Right hindlimb (tissue), 1 donor: Measurements from ENCODE around the gene JPT1.
"Not testable (repeated sequence)": the region's sequence is repeated elsewhere in the genome, so short reads cannot be mapped to it uniquely, and the experiment has no call there.

Source experiments
- DNase-seq: peaks from one replicate; pipeline ENCODE4 v3.0.0-alpha.2; 2018

The JPT1 gene, protein sequence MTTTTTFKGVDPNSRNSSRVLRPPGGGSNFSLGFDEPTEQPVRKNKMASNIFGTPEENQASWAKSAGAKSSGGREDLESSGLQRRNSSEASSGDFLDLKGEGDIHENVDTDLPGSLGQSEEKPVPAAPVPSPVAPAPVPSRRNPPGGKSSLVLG

DNA sequence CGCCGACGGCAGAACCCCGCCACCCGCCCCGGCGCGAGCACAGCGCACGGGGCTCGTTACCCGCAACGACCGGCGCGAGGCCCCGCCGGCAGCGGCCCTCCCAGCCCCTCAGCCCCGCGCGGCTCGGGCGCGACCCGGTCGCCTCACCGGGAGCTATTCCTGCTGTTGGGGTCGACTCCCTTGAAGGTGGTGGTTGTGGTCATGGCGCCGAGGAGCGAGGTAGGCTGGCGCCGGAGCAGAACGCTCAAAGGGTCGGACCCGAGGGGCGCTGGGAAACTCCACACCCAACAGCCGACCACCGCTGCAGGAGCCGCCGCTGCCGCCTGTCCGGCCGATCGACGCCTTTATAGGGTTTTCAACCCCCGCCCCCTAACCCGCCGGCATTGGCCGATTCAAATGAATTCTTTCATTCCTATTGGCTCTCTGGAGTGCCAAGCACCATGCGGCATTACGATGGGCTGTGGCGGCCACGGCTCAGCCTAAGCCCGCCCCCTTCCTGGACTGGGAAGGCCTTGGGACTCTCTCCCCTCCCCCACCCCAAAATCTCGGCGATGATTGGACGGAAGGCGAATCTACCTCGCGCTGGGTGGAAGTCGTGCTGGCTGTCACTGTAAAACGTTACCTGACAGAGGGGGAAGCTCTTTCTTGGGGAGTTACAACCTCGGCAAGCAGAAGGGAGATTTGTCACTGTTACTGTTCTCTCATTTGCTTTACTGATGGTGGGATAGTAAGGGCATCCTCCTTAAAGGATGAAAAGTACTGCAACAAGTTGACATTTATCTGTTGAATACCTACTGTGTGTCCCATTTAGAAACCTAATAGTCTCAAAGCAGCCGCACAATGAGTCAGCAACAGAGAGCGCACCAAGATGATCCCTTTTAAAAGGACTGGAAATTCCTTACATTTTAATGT is at the start of gene JPT1:
JPT1 (minus strand) TSS at position 318 of the 912 bp plus-strand sequence; CDS start at position 203, 115 bp downstream.
- peak; percentile 99 for DNase-seq

DNA sequence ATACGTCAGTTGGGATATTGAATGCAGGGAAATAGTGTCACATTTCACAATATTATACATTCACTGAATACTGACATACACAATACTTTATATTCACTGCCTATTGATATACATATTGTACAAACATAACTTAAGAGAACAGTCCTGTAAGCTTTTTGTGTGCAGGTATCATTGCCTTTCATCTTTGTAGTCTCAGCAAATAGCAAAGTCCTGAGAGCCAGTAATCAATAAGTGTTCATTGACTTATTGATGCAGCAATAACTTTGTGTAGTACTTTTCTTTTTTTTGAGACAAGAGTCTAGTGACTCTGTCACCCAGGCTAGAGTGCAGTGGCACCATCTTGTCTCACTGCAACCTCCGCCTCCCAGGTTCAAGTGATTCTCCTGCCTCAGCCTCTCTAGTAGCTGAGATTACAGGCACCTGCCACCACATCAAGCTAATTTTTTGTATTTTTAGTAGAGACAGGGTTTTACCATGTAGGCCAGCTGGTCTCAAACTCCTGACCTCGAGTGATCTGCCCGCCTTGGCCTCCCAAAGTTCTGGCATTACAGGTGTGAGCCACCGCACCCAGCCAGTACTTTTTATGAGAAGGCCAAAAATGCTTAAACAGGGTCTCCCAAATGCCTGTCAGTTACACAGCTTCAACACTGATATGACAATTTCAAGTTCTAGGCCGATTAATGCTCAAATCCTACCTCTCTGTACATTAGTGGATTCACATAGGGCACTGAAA is 45.7 kb upstream of the JPT1 start:
- DNase-seq, result no peak

DNA sequence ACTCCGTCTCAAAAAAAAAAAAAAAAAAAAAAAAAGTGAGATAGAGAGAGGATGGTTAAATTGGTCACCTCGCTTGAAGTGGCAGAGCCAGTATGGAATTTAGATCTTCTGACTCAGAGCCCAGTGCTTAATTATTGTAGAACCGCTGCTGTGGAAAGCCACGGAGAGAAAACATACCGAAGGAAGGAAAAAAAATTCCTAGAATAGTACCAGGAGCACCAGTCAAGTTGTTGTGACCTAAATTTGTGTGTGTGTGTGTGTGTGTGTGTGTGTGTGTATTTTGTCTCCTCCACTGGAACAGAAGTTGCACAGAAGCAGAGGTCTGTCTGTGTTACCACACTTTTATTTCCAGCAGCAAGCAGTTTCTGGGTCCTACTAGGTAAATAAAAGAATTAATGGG is 40.6 kb upstream of the JPT1 start:
- DNase-seq, result no peak

DNA sequence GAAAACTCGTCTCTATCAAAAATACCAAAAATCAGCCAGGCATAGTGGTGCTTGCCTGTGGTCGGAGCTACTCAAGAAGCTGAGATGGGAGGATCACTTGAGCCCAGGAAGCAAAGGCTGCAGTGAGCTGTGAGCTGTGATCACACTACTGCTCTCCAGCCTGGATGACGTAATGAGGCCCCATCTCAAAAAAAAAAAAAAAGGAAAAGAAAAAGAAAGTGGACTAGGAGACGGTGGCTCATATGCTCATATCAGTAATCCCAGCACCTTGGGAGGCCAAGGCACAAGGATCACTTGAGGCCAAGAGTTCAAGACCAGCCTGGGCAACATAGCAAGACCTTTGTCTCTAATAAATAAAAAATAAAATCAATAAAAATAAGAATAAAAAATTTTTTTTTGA is 37.3 kb upstream of the JPT1 start:
- DNase-seq, result no peak

DNA sequence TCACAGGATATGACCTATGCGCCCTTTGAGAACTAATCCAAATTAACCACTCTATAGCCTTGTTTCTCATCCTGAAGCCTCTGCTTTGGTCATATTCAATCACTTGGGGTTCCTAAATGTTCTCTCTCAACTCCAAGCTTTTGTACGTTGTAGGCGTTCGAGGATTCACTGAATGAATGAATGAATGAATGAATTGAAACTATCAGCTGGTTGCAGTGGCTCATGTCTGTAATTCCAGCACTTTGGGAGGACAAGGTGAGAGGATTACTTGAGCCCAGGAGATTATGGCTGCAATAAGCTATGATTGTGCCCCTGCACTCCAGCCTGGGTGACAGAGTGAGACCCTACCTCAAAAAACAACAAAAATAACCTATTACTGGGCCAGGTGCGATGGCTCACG is 34.3 kb upstream of the JPT1 start:
- DNase-seq, result no peak

DNA sequence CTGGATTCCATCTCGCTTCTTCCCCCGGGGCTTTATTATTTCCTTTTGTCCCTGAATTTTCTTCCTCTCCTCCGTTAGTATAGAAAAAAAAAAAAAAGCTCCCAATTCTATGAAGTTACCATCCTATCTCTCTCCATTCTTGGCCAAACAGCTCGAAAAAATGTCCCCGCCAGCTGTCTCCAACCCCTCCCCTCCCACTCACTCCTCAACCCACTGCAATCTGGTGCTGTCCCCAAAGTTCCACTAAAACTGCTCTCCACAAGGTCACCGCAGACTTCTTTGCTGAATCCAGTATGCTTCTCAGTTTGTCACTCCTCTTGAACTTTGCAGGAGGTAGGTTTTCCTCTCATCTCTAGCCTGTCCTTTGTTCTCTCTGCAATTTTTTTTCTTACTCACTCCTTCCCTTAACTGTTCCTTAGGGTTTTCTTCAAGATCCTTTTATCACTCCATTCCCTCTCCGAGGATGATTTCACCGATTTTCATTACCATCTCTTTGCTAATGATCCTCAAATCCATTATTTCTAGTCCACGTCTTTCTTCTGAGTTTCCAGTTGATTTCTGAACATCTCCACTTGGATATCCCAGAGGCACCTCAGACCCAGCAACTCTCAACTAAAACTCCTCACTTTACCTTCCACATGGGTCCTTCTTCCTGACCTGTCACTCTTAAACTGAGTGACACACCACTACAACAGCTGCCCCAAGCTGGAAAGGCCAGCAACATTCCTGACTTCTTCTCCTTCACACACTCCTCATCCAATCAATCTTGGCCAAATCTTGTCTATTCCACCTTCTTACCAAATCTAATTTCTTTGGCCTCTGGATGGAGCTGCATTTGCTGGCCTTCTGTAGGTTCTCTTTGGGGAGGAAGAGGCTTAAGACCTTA is 29.9 kb upstream of the JPT1 start:
- DNase-seq, result no peak

DNA sequence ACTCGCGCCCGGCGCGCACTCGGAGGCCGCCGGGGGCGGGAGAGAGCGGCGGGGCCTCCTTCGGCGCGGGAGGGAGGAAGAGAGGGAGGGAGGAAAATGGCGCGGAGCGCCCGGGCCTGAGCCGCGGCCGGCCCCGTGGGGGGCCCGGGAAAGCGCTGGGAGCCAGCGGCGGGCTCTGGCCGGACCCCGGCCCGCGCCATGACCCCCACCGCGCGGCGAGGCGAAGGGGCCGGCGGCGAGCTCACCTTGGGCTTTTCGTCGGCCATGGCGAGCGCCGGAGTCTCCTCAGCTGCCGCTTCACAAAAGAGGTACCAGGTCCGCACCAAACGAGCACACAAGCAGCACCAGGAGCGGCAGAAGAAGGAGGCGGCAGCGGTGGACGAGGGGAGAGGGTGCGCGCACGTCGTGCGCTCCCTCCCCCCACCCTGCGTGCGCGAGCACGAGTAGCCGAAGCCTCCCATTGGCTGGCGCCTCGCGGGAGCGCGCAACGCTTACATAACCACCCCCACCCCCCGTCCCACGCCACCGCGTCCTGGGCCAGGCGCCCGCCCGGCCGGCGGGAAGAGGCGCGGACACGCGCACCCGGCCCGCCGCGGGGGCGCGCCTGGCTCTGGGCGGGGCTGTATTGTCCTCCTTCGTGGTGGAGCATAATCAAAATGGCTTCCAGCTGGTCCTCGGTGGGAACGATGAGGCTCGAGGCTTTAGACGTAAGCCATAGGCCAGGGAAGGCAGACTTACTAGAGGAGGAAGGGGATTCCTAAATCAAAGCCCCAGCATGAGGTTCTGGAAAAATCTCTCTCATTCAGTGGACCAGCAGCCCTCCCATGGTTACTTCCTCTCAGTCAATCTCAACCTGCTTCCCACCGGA is 28.5 kb upstream of the JPT1 start, which contains the start of gene SUMO2:
SUMO2 (minus strand) TSS at position 391 of the 868 bp plus-strand sequence; CDS start at position 266, 125 bp downstream.
- DNase-seq, result peak; percentile 96

DNA sequence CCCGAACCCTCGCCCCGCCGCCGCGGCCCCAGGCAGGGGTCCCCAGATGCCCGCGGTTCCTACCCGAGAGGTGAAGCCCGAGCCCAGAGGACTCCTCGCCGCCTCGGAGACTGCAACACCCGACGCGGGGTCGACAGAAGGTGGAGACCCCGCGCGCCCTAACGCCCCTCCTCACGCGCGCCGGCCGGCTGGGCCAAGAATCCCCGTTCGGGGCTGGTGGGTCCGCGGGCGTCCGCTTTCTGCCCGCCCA is 27.9 kb upstream of the JPT1 start:
- DNase-seq, result no peak

DNA sequence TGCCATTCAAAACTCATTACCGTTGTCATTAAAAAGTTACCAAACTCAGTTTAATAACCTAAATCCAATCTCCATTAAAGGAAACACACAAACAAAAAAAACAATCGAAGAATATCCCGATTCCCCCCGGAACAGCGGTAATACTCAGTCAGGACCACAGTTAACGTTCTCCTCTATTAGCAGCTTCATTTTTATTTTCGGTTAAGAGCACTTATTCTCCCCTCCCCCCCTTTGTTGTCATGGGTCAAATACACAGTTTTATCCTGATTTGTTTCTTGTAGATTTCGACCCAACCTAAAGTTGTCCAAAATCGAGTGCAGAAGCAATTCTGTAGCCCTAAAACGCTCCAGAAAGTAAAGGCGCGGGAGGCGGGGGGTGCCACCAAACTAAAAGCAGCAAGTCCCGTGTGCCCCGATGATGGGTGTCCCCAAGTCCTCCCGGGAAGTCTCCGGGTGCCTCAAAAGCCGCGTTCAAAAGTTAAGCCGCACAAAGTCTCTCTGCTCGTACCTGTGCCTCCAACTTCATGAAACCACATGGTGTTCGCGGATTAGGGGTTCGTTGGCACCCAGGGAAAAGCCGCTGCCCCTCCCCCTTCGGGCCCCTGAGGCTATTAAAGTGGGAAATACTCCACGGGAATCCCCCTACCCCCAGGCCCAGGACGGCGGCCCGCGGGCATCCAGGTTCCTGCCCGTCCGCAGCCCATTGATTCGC is 27.5 kb upstream of the JPT1 start:
- no peak for DNase-seq

DNA sequence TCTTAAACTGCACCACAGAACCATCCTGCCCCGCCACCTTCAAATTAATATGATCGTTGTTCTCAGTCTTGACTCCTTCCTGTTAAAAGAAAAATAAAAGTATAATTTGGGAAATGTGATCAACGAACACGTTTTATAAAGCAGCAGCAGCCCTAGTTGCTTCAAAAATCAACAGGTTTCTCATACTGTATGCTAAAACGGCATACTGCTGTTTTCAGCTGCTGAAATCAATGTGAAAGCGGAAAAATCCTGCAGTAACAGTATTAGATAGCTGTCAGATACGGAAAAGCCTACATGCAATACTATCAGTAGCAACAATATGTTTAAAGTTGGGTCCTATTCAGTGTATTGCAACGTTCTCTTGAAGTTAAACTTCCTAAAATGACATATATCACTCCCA is 26.8 kb upstream of the JPT1 start:
- no peak for DNase-seq

DNA sequence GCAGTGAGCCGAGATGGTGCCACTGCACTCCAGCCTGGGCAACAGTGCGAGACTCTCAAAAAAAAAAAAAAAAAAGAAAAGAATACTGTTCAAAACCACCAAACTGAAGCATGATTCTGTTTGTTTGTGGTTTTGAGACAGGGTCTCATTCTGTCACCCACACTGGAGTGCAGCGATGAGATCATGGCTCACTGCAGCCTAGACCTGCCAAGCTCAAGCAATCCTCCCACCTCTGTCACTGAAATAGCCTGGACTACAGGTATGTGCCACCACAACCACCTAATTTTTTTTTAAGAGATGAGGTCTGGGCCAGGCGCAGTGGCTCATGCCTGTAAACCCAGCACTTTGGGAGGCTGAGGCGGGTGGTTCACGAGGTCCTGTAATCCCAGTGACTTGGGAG is 24.1 kb upstream of the JPT1 start:
- DNase-seq, result no peak

DNA sequence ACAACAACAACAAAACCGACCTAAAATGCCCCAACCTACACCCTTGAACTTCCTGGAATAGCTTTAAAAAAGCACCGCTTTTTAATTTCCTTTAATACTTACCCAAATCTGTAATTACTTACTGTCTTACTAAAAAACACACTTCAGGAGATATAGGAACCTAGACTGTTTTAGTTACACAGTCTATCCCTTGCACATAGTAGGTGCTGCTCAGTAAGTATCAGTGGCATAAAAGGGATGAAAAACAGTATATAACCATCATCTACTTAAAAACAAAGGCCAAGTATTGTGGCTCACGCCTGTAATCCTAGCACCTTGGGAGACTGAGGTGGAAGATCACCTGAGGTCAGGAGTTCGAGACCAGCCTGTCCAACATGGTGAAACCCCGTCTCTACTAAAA is 22.3 kb upstream of the JPT1 start:
- DNase-seq, result no peak

DNA sequence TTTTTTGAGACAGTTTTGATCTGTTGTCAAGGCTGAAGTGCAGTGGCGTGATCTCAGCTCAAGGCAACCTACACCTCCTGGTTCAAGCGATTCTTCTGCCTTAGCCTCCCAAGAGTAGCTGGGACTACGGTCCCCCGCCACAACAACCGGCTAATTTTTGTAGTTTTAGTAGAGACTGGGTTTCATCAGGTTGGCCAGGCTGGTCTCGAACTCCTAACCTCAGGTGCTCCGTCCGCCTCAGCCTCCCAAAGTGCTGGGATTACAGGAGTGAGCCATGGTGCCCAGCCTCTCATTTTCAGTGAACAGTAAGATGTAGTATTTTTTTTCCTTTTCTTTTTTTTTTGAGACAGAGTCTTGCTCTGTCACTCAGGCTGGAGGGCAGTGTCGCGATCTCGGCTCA is 20.7 kb upstream of the JPT1 start:
- no peak for DNase-seq

DNA sequence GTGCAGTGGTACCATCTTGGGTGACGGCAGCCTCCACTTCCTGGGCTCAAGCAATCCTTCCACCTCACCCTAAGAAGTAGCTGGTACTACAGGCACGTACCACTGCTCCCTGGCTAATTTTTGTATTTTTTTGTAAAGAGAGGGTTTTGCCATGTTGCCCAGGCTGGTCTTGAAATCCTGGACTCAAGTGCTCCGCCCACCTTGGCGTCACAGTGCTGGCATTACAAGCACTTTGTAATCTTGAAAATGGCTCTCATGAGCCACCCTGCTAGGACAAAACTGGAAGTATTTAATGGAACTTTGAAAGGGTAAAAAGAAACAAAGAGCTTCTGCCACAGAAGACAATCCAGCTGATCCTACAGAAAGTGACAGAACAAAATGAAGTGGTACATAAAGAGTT is 19.2 kb upstream of the JPT1 start:
- DNase-seq, result no peak

DNA sequence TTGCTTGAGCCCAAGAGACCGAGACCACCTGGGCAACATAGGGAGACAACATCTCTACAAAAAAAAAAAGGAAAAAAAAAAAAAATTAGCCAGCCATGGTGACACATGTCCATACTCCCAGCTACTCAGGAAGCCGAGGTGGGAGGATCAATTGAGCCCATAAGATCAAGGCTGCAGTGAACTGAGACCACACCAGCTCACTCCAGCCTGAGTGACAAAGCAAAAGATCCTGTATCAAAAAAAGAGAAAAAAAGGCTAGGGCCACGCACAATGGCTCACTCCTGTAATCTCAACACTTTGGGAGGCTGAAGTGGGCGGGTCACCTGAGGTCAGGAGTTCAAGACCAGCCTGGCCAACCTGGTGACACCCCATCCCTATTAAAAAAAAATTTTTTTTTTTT is 14.7 kb upstream of the JPT1 start:
- no peak for DNase-seq

DNA sequence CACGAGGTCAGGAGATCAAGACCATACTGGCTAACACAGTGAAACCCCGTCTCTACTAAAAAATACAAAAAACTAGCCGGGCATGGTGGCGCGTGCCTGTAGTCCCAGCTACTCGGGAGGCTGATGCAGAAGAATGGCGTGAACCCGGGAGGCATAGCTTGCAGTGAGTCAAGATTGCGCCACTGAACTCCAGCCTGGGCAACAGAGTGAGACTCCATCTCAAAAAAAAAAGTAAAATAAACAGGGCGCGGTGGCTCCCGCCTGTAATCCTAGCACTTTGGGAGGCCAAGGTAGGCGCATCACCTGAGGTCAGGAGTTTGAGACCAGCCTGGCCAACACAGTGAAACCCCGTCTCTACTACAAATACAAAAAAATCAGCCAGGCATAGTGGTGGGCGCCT is 10.3 kb upstream of the JPT1 start:
- DNase-seq, result not testable (repeated sequence)

DNA sequence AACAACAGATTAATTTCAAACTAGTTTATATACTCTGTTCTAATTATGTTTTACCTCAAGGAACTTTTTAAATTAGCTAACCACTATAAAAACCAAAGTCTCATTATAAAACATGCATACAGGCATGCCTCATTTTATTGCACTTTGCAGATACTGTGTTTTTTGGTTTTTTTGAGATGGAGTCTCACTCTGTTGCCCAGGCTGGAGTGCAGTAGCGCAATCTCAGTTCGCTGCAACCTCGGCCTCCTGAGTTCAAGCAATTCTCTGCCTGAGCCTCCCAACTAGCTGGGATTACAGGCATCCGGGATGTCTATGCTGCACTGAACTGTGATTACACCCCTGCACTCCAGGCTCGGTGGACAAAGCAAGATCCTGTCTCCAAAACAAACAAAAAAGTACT is 8.8 kb upstream of the JPT1 start:
- DNase-seq, result no peak

DNA sequence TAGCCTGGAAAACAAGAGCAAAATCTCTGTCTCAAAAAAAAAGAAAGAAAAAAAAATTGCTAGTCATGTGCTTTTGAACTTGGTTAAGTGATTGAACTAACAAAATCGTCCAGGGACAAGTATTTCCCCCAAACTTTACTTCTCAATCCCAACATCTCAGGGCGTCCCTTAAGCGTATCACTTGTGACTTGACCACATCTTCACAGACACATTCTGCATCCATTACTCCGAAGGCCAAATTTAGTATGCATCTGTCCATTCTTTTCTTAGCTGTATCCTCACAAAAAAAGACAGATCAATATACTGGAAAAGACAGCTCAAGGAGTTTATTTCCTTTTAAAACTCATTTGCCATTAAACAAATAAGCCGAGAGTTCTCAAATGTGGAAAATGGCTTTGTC is 5.9 kb upstream of the JPT1 start:
- no peak for DNase-seq

DNA sequence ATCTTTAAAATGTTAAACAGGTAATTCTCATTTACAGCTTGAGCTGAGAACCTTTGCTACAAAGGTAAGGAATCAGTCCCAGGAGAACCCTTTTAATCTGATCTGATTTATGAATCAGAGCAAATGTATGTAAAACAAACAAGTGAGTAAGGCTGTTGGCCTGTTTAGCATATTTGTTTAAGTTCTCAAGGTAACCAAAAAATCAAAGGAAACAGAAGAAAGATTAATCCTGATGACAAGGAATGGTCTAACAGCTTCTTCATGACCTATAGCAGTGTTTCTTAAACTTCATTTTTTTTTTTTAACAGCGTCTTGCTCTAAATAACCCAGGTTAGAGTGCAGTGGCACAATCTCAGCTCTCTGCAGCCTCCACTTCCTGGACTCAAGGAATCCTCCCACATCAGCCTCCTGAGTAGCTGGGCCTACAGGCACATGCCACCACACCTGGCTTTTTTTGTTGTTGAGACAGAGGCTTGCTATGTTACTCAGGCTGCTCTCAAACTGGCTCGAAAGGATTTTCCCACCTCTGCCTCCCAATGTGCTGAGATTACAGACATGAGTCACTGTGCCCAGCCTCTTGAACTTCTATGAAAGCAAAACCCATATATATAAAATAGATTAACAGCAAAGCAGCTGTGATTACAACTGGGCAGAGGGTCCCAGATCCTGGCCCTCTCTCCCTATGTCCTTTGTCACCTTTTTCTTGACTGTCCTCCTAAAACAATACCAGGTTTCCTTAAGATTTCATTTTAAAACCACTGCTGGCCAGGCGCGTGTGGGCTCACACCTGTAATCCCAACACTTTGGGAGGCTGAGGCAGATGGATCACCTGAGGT is 5.1 kb upstream of the JPT1 start:
- DNase-seq, result no peak

DNA sequence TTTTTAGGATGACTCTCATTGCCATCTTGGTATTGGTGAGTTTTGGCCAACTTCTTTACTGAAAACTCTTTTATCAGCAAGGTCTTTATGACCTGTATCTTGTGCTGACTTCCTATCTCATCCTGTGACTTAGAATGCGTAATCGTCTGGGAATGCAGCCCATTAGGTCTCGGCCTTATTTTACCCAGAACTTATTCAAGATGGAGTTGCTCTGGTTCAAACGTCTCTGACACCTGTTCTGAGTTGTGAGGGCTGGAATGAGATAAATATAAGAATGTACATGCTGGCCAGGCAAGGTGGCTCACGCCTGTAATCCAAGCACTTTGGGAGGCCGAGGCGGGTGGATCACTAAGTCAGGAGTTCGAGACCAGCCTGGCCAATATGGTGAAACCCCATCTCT is 4.2 kb upstream of the JPT1 start:
- DNase-seq, result not testable (repeated sequence)
